PC-9 (cell line): ENCODE data around the gene MAB21L3. TPM values are rescaled to one million over a fixed set of nuclear protein-coding genes. Genes with fewer than 3 reads are reported as not detected.

ENCODE experiments used
- BruUV-seq: library from RNA; stranded (reverse); fragments of 400-500 nt; replicated peaks from 2 replicates; lab custom pipeline; 2021; lab: Mats Ljungman, UMichigan
- CTCF ChIA-PET: fragments of 300-600 bp; sonication (Branson Sonifier 250); formaldehyde crosslinking; loops from one replicate; lab custom pipeline; 2022; ENCODE audit warnings: antibody characterized with exemption; lab: Charles Lee
- POLR2A ChIA-PET: fragments of 300-600 bp; sonication (Branson Sonifier 250); formaldehyde crosslinking; loops from one replicate; lab custom pipeline; 2022; ENCODE audit warnings: antibody characterized with exemption; ENCODE audit not compliant: unreplicated experiment; lab: Charles Lee
- DNase-seq, 2 experiments: peaks; one replicate each; pipeline versions ENCODE4 v3.0.0 to v3.0.0-alpha.2; 2015 to 2022; ENCODE audit warnings: mixed read lengths in 1 of 2
- H2AFZ ChIP-seq: fragments of 200-600 bp; sonication (generic); 2 replicates; pipeline ENCODE4 v1.8.1; 2017; ENCODE audit warnings: antibody characterized with exemption
- H3F3A ChIP-seq: fragments of 200-600 bp; sonication (generic); 2 replicates; pipeline ENCODE4 v1.8.1; 2017; ENCODE audit warnings: antibody characterized with exemption, mild to moderate bottlenecking, low read depth; ENCODE audit not compliant: insufficient read depth
- H3K27ac ChIP-seq: fragments of 200-600 bp; sonication (generic); 2 replicates; pipeline ENCODE4 v1.6.1; 2016; ENCODE audit warnings: mixed run types
- H3K27me3 ChIP-seq: fragments of 200-600 bp; sonication (generic); 2 replicates; pipeline ENCODE4 v1.6.1; 2016; ENCODE audit warnings: low read depth, mixed run types; ENCODE audit not compliant: insufficient read depth
- H3K36me3 ChIP-seq: fragments of 200-600 bp; sonication (generic); 2 replicates; pipeline ENCODE4 v1.6.1; 2016; ENCODE audit warnings: low read depth, mixed run types
- H3K4me1 ChIP-seq: fragments of 200-600 bp; sonication (generic); replicated peaks from 2 replicates; pipeline ENCODE4 v1.6.1; 2016; ENCODE audit warnings: mixed run types; ENCODE audit not compliant: insufficient read depth
- H3K4me2 ChIP-seq: fragments of 200-600 bp; sonication (generic); 2 replicates; pipeline ENCODE4 v1.6.1; 2017; ENCODE audit warnings: mixed run types
- H3K4me3 ChIP-seq: fragments of 200-600 bp; sonication (generic); 2 replicates; pipeline ENCODE4 v1.6.1; 2016; ENCODE audit warnings: mixed run types
- H3K79me2 ChIP-seq: fragments of 200-600 bp; sonication (generic); 2 replicates; pipeline ENCODE4 v1.6.1; 2017; ENCODE audit warnings: low read depth, mixed run types
- H3K9me2 ChIP-seq: fragments of 200-600 bp; sonication (generic); 2 replicates; pipeline ENCODE4 v1.8.1; 2017; ENCODE audit warnings: mild to moderate bottlenecking; ENCODE audit not compliant: insufficient read depth
- H3K9me3 ChIP-seq: fragments of 200-600 bp; sonication (generic); 2 replicates; pipeline ENCODE4 v1.8.1; 2016; ENCODE audit warnings: low read depth; ENCODE audit not compliant: insufficient read depth
- H4K20me1 ChIP-seq: fragments of 200-600 bp; sonication (generic); 2 replicates; pipeline ENCODE4 v1.8.1; 2017; ENCODE audit not compliant: insufficient read depth
- CTCF ChIP-seq: fragments of 200-600 bp; sonication (generic); conservative IDR thresholded peaks from 2 replicates; pipeline ENCODE4 v1.6.1; 2017; ENCODE audit warnings: mixed run types, antibody characterized with exemption, mild to moderate bottlenecking, moderate library complexity
- EZH2 ChIP-seq: fragments of 200-600 bp; sonication (generic); IDR thresholded peaks from 2 replicates; pipeline ENCODE4 v1.8.0; 2017; ENCODE audit warnings: antibody characterized with exemption, low read depth
- intact Hi-C: fragments of 100-400 bp; cut with micrococcal nuclease; formaldehyde crosslinking; loops from one replicate; pipeline ENCODE4 v1.10.0; 2022; ENCODE audit not compliant: unreplicated experiment
- total RNA-seq: library from RNA; stranded (reverse); gene quantifications from 2 replicates; pipeline ENCODE4 v1.2.3, GENCODE V29; 2021

MAB21L3 gene
- total RNA-seq, 1 experiment from 2014 or later: not detected

- CTCF ChIA-PET: no interaction called here
- TF ChIP-seq EZH2: no peak
- TF ChIP-seq CTCF: no peak
These were observed 68.8 kb downstream of the MAB21L3 start for GRCh38 chr1:116179964-116180363.

DNA sequence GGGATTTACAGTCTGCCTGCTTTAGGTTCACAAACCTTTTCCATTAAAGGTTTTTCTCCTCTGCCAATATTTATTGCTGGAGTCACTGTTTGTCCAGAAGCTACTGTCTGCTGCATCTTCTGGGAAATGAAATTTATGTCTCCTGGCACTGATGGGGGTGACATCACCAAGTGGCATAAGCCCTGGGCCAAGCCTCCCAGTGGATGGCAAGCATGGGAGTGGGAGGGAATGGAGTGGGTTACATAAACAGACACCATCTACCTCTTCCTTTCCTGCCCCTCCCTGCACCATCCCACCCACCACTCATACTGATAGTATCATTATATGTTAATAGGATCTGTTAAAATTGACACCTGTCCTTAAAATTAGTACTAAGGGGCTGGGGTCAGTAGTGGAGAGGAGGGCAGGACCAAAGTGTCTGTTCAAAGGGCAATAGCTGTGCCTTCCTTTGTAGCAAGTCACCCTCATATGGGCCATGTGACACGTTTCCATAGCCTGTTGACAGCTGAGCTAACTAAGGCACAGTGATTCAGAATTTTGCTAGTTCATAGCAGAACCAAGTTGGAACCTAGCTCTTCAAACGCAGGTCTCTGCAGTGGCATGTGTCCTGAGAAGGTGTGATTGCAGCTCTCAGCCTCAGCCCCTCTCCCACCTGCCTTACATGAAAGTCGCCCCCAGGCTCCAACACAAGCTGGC lies 71.0 kb downstream of the MAB21L3 start:
- Histone ChIP-seq H3K27me3 (no peaks in the 10 kb centered on the region), H4K20me1 (no peaks in the 10 kb centered on the region), H3K9me3 (0 out of 2 replicates have a peak, but pooled peaks cover 5% of the 10 kb centered on the region), H3K4me3 (no peak overlapping the region), H3K4me1 (no peaks in the 10 kb centered on the region), H3K9me2 (no peaks in the 10 kb centered on the region), H3K79me2 (no peaks in the 10 kb centered on the region), H3F3A (no peaks in the 10 kb centered on the region), H2AFZ (no peak overlapping the region), H3K36me3 (no peaks in the 10 kb centered on the region), H3K27ac (no peak overlapping the region), H3K4me2 (no peak overlapping the region)
- BruUV-seq: no TSS peak
- TF ChIP-seq EZH2 (no peak), CTCF (no peak)
- ChIA-PET CTCF (no interaction called here), POLR2A (no interaction called here)
- DNase-seq: no peak
- intact Hi-C loops: no loop called here

More at GRCh38 chr1:116179964-116180363, 68.8 kb downstream of the MAB21L3 start:
- H3K27me3 ChIP-seq: no peaks in the 10 kb centered on the region
- no peak overlapping the region for H3K4me3 ChIP-seq
- H3K36me3 ChIP-seq: no peaks in the 10 kb centered on the region
- H3K9me2 ChIP-seq: no peaks in the 10 kb centered on the region
- H3K4me1 ChIP-seq: no peaks in the 10 kb centered on the region
- 0 out of 2 replicates have a peak, but pooled peaks cover 5% of the 10 kb centered on the region for H3K9me3 ChIP-seq
- no TSS peak for BruUV-seq
- intact Hi-C loops: no loop called here
- POLR2A ChIA-PET: interaction anchor here (0.8 kb wide), 1 partner anchor 202 kb away, joined by 4 read pairs; no protein-coding TSS in a partner anchor
- H3K27ac ChIP-seq: no peak overlapping the region
- H4K20me1 ChIP-seq: no peaks in the 10 kb centered on the region
- no peaks in the 10 kb centered on the region for H3F3A ChIP-seq
- DNase-seq: no peak
- no peak overlapping the region for H2AFZ ChIP-seq
- no peak overlapping the region for H3K4me2 ChIP-seq
- no peaks in the 10 kb centered on the region for H3K79me2 ChIP-seq

Other genes with a start within 250 kb of the MAB21L3 start
- 1.8 and 4.5 TPM in 2 replicates for gene SLC22A15, start 134.9 kb upstream of the MAB21L3 start, total RNA-seq